Effector memory CD4-positive, alpha-beta T cell (primary cell): ENCODE results near the gene YTHDF1.

Source experiments
- DNase-seq, 3 donors: peaks; one replicate each; pipeline ENCODE4 v3.0.0-alpha.2; 2020
- H3K27ac ChIP-seq: 2 replicates; pipeline ENCODE4 v1.7.0; 2013; ENCODE audit warnings: mild to moderate bottlenecking, low read length, moderate library complexity; ENCODE audit not compliant: insufficient read depth, poor library complexity, severe bottlenecking
- H3K27me3 ChIP-seq: replicated peaks from 2 replicates; pipeline ENCODE4 v1.7.0; 2013; ENCODE audit warnings: mild to moderate bottlenecking, low read length; ENCODE audit not compliant: insufficient read depth, control insufficient read depth, poor library complexity, severe bottlenecking
- H3K36me3 ChIP-seq: 2 replicates; pipeline ENCODE4 v1.7.0; 2013; ENCODE audit warnings: mild to moderate bottlenecking, low read length, moderate library complexity; ENCODE audit not compliant: control insufficient read depth, insufficient read depth
- H3K4me1 ChIP-seq: 2 replicates; pipeline ENCODE4 v1.7.0; 2013; ENCODE audit warnings: low read length, mild to moderate bottlenecking; ENCODE audit not compliant: control insufficient read depth, insufficient read depth, poor library complexity, severe bottlenecking
- H3K4me3 ChIP-seq: 2 replicates; pipeline ENCODE4 v1.7.0; 2013; ENCODE audit warnings: low read length, low read depth, mild to moderate bottlenecking; ENCODE audit not compliant: insufficient read depth, poor library complexity, severe bottlenecking
- H3K9me3 ChIP-seq: 2 replicates; pipeline ENCODE4 v1.7.0; 2013; ENCODE audit warnings: mild to moderate bottlenecking, low read length, moderate library complexity; ENCODE audit not compliant: control insufficient read depth

Gene YTHDF1

GRCh38 chr20:63194797-63195173 lies 21.1 kb downstream of the YTHDF1 start:
- peaks cover 23% of the 10 kb centered on the region for H3K36me3 ChIP-seq
- H3K4me3 ChIP-seq = no peak overlapping the region
- DNase-seq = no peak
- no peak overlapping the region for H3K27ac ChIP-seq
- no peaks in the 10 kb centered on the region for H3K27me3 ChIP-seq
- no peaks in the 10 kb centered on the region for H3K9me3 ChIP-seq
- no peaks in the 10 kb centered on the region for H3K4me1 ChIP-seq

DNA sequence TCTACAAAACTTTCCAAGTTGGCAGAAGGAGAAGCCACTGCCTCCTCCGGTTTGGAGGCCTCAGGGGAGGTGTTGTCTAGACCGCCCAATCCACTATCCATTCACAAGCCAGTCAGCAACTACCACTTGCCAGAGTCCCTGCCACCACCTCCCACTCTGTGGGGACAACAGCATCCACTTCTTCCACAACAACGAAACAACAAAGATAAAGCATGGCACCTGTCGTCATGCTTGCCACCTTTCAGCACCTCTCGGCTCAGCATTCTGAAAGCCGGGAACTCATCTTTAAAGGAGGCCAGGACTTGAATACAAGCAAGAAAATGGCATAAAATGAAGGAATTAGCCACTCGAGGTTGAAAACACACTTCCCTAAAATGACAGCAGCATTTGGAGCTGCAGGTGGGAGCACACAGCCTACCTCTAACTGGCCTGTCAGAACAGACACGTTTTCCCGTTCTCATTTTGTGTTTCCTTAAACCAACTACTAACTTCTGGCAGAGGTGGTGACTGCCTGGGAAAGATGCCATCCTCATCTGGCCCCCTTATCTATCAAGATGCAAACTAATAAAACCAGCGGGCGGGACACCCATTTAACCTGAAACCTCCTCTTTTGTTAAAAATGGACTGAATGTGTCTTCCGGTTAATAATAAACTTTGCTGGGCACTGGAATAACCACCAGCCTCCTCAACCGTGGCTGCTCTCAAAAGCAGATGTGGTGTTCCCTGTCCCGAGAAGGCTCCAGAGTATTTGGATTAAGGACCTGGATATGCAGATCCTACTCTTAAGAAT lies 21.7 kb downstream of the YTHDF1 start:
- Histone ChIP-seq H3K36me3 (peaks cover 23% of the 10 kb centered on the region), H3K9me3 (no peaks in the 10 kb centered on the region), H3K27ac (no peak overlapping the region), H3K4me3 (no peak overlapping the region), H3K27me3 (no peaks in the 10 kb centered on the region), H3K4me1 (no peaks in the 10 kb centered on the region)
- DNase-seq = no peak

DNA sequence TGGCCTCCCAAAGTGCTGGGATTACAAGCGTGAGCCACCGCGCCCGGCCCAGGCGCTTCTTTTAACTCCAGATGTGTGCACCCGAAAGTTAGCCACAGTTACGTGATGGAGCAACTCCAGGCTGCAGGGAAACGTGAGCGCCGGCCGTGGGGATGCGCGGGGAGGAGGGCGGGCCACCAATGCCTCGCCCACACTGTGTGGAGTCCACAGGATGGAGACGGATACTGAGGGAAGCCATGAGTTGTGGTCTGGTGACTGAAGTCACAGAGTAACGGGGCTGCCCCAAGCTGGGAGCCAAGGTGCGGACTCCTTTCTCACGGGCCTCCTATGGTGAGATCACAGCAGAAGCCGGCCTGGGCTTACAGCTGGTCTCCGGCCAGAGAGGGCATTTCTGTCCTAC lies 23.2 kb downstream of the YTHDF1 start:
- H3K9me3 ChIP-seq = no peaks in the 10 kb centered on the region
- no peaks in the 10 kb centered on the region for H3K4me1 ChIP-seq
- no peak for DNase-seq
- peaks cover 23% of the 10 kb centered on the region for H3K36me3 ChIP-seq
- no peak overlapping the region for H3K4me3 ChIP-seq
- no peak overlapping the region for H3K27ac ChIP-seq
- no peaks in the 10 kb centered on the region for H3K27me3 ChIP-seq

DNA sequence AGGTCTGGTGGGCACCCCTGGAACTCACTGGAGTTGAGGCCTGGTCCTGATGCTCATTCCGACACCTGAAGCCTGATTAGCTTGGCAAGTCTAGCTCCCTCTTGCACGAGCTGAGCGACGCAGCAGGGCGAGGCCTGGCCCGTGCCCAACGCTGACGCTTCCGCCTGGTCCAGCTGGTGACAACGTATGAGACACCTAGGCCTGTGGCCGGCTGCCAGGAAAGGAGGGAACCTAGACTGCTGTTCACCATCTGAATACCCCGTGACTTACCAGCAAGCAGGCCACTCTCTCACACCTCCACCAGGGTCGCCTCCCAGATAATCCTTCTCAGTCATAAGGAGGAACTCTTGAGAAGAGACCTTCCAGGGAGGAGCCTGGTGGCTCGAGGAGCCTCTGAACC lies 24.5 kb downstream of the YTHDF1 start:
- no peaks in the 10 kb centered on the region for H3K4me1 ChIP-seq
- no peaks in the 10 kb centered on the region for H3K27me3 ChIP-seq
- no peak overlapping the region for H3K27ac ChIP-seq
- H3K4me3 ChIP-seq = no peak overlapping the region
- DNase-seq = no peak
- H3K9me3 ChIP-seq = no peaks in the 10 kb centered on the region
- peaks cover 12% of the 10 kb centered on the region for H3K36me3 ChIP-seq

GRCh38 chr20:63190828-63191227 lies 25.1 kb downstream of the YTHDF1 start:
- no peaks in the 10 kb centered on the region for H3K4me1 ChIP-seq
- H3K4me3 ChIP-seq = no peak overlapping the region
- H3K27ac ChIP-seq = no peak overlapping the region
- H3K36me3 ChIP-seq = peaks cover 11% of the 10 kb centered on the region
- DNase-seq = no peak
- H3K27me3 ChIP-seq = no peaks in the 10 kb centered on the region
- no peaks in the 10 kb centered on the region for H3K9me3 ChIP-seq

- Histone ChIP-seq H3K4me3 (no peak overlapping the region), H3K4me1 (no peaks in the 10 kb centered on the region), H3K27ac (no peak overlapping the region), H3K27me3 (no peaks in the 10 kb centered on the region), H3K36me3 (peaks cover 3% of the 10 kb centered on the region), H3K9me3 (no peaks in the 10 kb centered on the region)
- no peak for DNase-seq
These were observed 25.9 kb downstream of the YTHDF1 start for GRCh38 chr20:63189846-63190559.

- H3K4me3 ChIP-seq = no peak overlapping the region
- no peak overlapping the region for H3K27ac ChIP-seq
- no peaks in the 10 kb centered on the region for H3K9me3 ChIP-seq
- no peaks in the 10 kb centered on the region for H3K4me1 ChIP-seq
- no peaks in the 10 kb centered on the region for H3K27me3 ChIP-seq
- no peak for DNase-seq
- no peaks in the 10 kb centered on the region for H3K36me3 ChIP-seq
These were observed 26.6 kb downstream of the YTHDF1 start for GRCh38 chr20:63189322-63189642.

DNA sequence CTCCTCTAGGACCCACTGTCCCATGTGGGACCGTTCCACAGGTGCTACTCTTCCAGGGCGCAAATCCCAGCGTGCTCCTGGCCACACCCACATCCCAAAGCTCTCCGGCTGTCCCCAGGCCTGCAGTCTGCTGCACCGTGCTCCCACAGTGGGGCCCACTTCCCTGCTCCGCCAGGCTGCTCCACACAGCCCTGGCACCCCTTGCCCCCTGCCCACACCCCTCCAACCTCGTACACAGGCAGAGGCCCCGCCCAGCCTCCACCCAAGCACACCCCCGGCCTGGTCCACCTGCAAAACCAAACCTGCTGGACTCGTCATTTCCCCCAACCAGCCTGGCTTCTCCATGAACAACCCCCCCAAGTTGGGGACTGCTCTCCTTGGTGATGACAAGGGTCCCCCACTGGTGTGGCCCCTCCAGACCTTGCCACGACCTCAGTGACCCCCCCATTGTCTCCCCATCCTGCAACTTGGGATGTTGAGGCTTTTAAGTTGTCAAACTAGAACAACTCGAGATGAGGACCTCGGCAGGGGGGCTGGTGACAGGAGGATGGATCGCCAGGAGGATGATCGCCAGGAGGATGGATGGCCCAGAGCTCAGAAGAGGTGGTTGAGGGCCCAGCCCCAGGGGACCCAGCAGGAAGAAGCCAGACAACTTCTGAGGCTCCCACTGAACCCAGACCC lies 27.1 kb downstream of the YTHDF1 start:
- Histone ChIP-seq H3K9me3 (no peaks in the 10 kb centered on the region), H3K4me1 (no peaks in the 10 kb centered on the region), H3K36me3 (no peaks in the 10 kb centered on the region), H3K27me3 (no peaks in the 10 kb centered on the region), H3K4me3 (no peak overlapping the region), H3K27ac (no peak overlapping the region)
- no peak for DNase-seq

GRCh38 chr20:63188159-63188442 lies 27.8 kb downstream of the YTHDF1 start:
- H3K4me1 ChIP-seq = no peaks in the 10 kb centered on the region
- no peak overlapping the region for H3K4me3 ChIP-seq
- H3K27ac ChIP-seq = no peak overlapping the region
- H3K27me3 ChIP-seq = peaks cover 1% of the 10 kb centered on the region
- no peaks in the 10 kb centered on the region for H3K9me3 ChIP-seq
- H3K36me3 ChIP-seq = no peaks in the 10 kb centered on the region
- DNase-seq = no peak
